ENCODE results near the gene RCOR3. TPM values are rescaled to one million over a fixed set of nuclear protein-coding genes. Genes with fewer than 3 reads are reported as not detected.

Gene RCOR3
- total and polyA plus RNA-seq, 2 of the 8 experiments (the other 6 are each of a cell fraction or from before 2014, with no cell fraction given) = 21.4 to 36.3 TPM

DNA sequence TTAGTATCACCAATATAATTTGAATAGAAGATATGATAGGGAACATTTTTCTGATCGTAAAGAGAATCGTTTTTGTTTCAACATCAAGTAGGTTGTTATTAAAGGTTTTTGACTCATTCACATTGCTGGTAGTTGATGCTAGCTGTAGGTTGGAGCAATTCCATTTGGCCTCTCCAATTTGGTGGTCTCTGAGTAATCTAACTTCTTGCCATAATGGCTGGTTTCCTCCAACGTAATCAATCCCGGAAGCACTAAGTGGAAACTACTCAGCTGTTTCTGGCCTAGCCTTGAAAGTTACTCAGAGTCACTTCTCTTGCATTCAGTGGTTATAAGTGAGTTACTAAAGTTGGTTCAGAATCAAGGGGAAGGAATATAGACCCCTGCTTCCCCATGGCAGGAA, 26.0 kb downstream of the RCOR3 start:
- Histone ChIP-seq H3K23me2 (ENCODE audit: low read depth, low read length) (no peaks in the 10 kb centered on the region), H3K18ac (ENCODE audit: extremely low read depth, low read length) (no peak overlapping the region), H3K4me3 (ENCODE audit: extremely low read depth in 1 of 4, insufficient read depth in 2 of 4, low read depth in 3 of 4, low read length in 4 of 4) (no peak overlapping the region), H3K4me1 (replicated peaks in 1 of 4; ENCODE audit: control insufficient read depth in 3 of 4, insufficient read depth in 4 of 4, low read length in 3 of 4) (no peaks in the 10 kb centered on the region), H2BK15ac (ENCODE audit: low read length) (no peak overlapping the region), H3K9me3 (ENCODE audit: insufficient read depth in 2 of 2, low read depth in 1 of 2, low read length in 1 of 2) (no peaks in the 10 kb centered on the region), H4K20me1 (replicated peaks in 1 of 2; ENCODE audit: control insufficient read depth in 1 of 2, insufficient read depth in 2 of 2, low read length in 2 of 2) (peaks cover 0 to 2% of the 10 kb centered on the region in 2 experiments), H3K79me2 (ENCODE audit: control insufficient read depth in 1 of 2, insufficient read depth in 2 of 2, low read length in 2 of 2) (no peaks in the 10 kb centered on the region), H2AK5ac (ENCODE audit: low read depth, low read length) (no peak overlapping the region), H4K8ac (ENCODE audit: extremely low read depth, insufficient read depth, low read length) (no peak overlapping the region), H2AFZ (ENCODE audit: low read length) (no peak overlapping the region), H3K27ac (ENCODE audit: low read depth, low read length) (no peak overlapping the region), H3K14ac (ENCODE audit: insufficient read length) (no peak overlapping the region), H3K79me1 (ENCODE audit: low read depth, low read length) (peaks cover 3% of the 10 kb centered on the region; the same call in 1 of the 2 replicates), H2BK5ac (ENCODE audit: low read depth, low read length) (no peak overlapping the region), H4K5ac (ENCODE audit: insufficient read length, low read depth, low read length) (no peak overlapping the region), H3K56ac (replicated peaks; ENCODE audit: insufficient read length, low read depth, low read length) (no peak overlapping the region), H3K23ac (ENCODE audit: insufficient read length) (no peak overlapping the region), H3K36me3 (ENCODE audit: control insufficient read depth in 2 of 4, insufficient read depth in 4 of 4, low read length in 3 of 4) (peaks cover 2 to 40% (median 27%) of the 10 kb centered on the region in 4 experiments; a peak in 7 of 8 replicates), H3K4me2 (ENCODE audit: insufficient read depth in 1 of 2, low read depth in 2 of 2, low read length in 2 of 2) (no peak overlapping the region), H3K27me3 (replicated peaks in 1 of 4; ENCODE audit: control insufficient read depth in 3 of 4, extremely low read depth in 1 of 4, insufficient read depth in 3 of 4, low read length in 3 of 4) (no peaks in the 10 kb centered on the region), H3K4ac (replicated peaks; ENCODE audit: insufficient read length, low read depth, low read length) (no peak overlapping the region), H2BK120ac (replicated peaks; ENCODE audit: low read depth, low read length) (no peak overlapping the region), H2BK20ac (ENCODE audit: low read length) (no peak overlapping the region), H3K9ac (replicated peaks in 1 of 4; ENCODE audit: extremely low read depth in 1 of 4, low read depth in 3 of 4, low read length in 3 of 4) (no peak overlapping the region; a peak in 1 of 7 replicates), H4K91ac (replicated peaks; ENCODE audit: insufficient read length, low read length) (no peak overlapping the region), H2BK12ac (ENCODE audit: low read depth, low read length) (no peak overlapping the region)
- FAIRE-seq (no peak), DNase-seq (ENCODE audit: low read depth in 1 of 2, low spot score in 2 of 2) (no peak)
- POLR2A ChIA-PET (ENCODE audit: partially characterized antibody) = interaction anchor here (0.9 to 1.3 kb wide), 2 partner anchors 9 to 16 kb away, joined by 3 read pairs; no protein-coding TSS in a partner anchor
- CTCF ChIA-PET (ENCODE audit: partially characterized antibody) = interaction anchor here (1.9 kb wide), 1 partner anchor 27 kb away, joined by 8 read pairs; the partner anchor contains the start of gene RCOR3
- 93% methylated on average over 4 of the region's 4 CpGs; no CpG with 5 or more reads in 1 of the 2 experiments for WGBS, 2 experiments (ENCODE audit: extremely low coverage in 1 of 2, insufficient coverage in 1 of 2, insufficient read length in 1 of 2, insufficient replicate concordance in 2 of 2, low coverage in 1 of 2, low lambda C conversion rate in 2 of 2, missing lambda C conversion rate in 1 of 2)
- TF ChIP-seq KDM4A (IDR thresholded peaks at IDR 0.05; ENCODE audit: low read depth, low read length, severe bottlenecking) (no peak), NRF1 (IDR thresholded peaks at IDR 0.05; ENCODE audit: low read depth, low read length) (no peak), KDM5A (IDR thresholded peaks at IDR 0.05; ENCODE audit: low read length) (no peak), SP4 (IDR thresholded peaks at IDR 0.05; ENCODE audit: low read length) (no peak), BACH1 (IDR thresholded peaks at IDR 0.05; ENCODE audit: low read length) (no peak), JUND (IDR thresholded peaks at IDR 0.05; ENCODE audit: low read length) (no peak), EGR1 (IDR thresholded peaks at IDR 0.05; ENCODE audit: borderline replicate concordance, low read depth, low read length) (no peak), CTBP2 (IDR thresholded peaks at IDR 0.05; ENCODE audit: borderline replicate concordance, insufficient read depth, insufficient read length, low read length) (no peak), ASH2L (IDR thresholded peaks at IDR 0.05; ENCODE audit: low read length) (no peak)
- TF ChIP-seq, protein P1, sequence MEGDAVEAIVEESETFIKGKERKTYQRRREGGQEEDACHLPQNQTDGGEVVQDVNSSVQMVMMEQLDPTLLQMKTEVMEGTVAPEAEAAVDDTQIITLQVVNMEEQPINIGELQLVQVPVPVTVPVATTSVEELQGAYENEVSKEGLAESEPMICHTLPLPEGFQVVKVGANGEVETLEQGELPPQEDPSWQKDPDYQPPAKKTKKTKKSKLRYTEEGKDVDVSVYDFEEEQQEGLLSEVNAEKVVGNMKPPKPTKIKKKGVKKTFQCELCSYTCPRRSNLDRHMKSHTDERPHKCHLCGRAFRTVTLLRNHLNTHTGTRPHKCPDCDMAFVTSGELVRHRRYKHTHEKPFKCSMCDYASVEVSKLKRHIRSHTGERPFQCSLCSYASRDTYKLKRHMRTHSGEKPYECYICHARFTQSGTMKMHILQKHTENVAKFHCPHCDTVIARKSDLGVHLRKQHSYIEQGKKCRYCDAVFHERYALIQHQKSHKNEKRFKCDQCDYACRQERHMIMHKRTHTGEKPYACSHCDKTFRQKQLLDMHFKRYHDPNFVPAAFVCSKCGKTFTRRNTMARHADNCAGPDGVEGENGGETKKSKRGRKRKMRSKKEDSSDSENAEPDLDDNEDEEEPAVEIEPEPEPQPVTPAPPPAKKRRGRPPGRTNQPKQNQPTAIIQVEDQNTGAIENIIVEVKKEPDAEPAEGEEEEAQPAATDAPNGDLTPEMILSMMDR (IDR thresholded peaks at IDR 0.05; ENCODE audit: control extremely low read depth in 1 of 3, insufficient read depth in 1 of 3, low read depth in 1 of 3, low read length in 3 of 3) = no peak
- TF ChIP-seq, protein P2, sequence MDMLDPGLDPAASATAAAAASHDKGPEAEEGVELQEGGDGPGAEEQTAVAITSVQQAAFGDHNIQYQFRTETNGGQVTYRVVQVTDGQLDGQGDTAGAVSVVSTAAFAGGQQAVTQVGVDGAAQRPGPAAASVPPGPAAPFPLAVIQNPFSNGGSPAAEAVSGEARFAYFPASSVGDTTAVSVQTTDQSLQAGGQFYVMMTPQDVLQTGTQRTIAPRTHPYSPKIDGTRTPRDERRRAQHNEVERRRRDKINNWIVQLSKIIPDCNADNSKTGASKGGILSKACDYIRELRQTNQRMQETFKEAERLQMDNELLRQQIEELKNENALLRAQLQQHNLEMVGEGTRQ (IDR thresholded peaks at IDR 0.05; ENCODE audit: low read length) = no peak
